Mucosa of descending colon (tissue), 3 donors: ENCODE data around the gene UGT1A8. TPM values are rescaled to one million over a fixed set of nuclear protein-coding genes. Genes with fewer than 3 reads are reported as not detected.
A peak's percentile ranks its signal among the peaks of the same experiment; 100 is the strongest.

ENCODE experiments used
- ATAC-seq: fragments of 200-7000 bp; cut with Tn5 transposase; one replicate; pipeline ENCODE4 v1.9.1; 2020; ENCODE audit warnings: mild to moderate bottlenecking, moderate library complexity
- DNase-seq, 3 donors: peaks; one replicate each; pipeline ENCODE4 v3.0.0-alpha.2; 2020
- H3K36me3 ChIP-seq: fragments of 200-600 bp; one replicate; pipeline ENCODE4 v1.8.0; 2021; ENCODE audit warnings: low read depth, mild to moderate bottlenecking
- H3K4me1 ChIP-seq: fragments of 200-600 bp; one replicate; pipeline ENCODE4 v1.8.0; 2021; ENCODE audit warnings: low read depth, mild to moderate bottlenecking
- H3K4me3 ChIP-seq: fragments of 200-600 bp; one replicate; pipeline ENCODE4 v1.8.0; 2021; ENCODE audit warnings: mild to moderate bottlenecking
- H3K9me3 ChIP-seq: fragments of 200-600 bp; one replicate; pipeline ENCODE4 v1.8.0; 2021; ENCODE audit warnings: mild to moderate bottlenecking
- intact Hi-C, 2 donors: fragments of 100-400 bp; cut with DNase I in 1 of 2; cut with micrococcal nuclease in 1 of 2; formaldehyde crosslinking; loops; one replicate each; pipeline versions ENCODE4 v1.11.0 to v1.11.1; 2022; cut with DNase I, micrococcal nuclease
- total RNA-seq, 3 donors: library from RNA; stranded (reverse); fragmentation: NEBNext Ultra II Directional in 2 of 3; extraction: Animal tissue kit (Norgen Biotek cat#: 25700) in 2 of 3; gene quantifications; one replicate each; pipeline versions ENCODE4 v1.2.1 to v1.2.4, GENCODE V29; 2021 to 2023
- TF ChIP-seq, protein P1 (sequence below): fragments of 200-600 bp; IDR thresholded peaks from one replicate; pipeline ENCODE4 v1.8.0; 2022; ENCODE audit warnings: antibody characterized with exemption, mild to moderate bottlenecking
- donor health status: DM: no; HTN: no; CAD: no; lungs with moderate emphysema.
- donor health status: DM: no; HTN: no; CAD: no.
- donor health status: DM: no; HTN: yes; CAD: no.

Gene UGT1A8
- total RNA-seq, 3 donors from 2014 or later: 7.4 to 34.2 (median 12.2) TPM

DNA sequence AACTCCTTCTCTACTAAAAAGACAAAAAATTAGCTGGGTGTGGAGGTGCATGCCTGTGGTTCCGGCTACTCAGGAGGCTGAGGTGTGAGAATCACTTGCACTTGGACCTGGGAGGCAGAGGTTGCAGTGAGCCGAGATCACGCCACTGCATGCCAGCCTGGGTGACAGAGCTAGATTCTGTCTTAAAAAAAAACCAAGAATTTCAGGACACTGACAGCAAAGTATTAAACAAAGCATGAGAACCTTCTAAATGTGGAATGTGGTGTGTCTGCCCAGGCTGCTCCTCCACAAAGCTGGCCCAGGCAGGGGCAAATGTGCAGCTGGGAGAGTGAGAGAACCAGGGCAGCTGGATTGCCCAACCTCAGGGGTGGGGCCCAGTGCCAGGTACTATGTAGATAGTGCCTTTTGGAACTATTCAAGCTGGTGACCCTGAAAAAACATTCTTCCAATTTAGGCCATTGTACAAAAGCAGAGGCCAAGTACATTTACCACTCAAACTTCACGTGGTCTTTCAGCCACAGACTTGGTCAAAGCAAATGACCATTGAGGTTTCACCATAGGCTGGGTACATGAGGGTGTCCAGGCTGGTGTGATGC is 88.6 kb downstream of the UGT1A8 start:
- intact Hi-C loops: no loop called here
- TF ChIP-seq, protein P1, sequence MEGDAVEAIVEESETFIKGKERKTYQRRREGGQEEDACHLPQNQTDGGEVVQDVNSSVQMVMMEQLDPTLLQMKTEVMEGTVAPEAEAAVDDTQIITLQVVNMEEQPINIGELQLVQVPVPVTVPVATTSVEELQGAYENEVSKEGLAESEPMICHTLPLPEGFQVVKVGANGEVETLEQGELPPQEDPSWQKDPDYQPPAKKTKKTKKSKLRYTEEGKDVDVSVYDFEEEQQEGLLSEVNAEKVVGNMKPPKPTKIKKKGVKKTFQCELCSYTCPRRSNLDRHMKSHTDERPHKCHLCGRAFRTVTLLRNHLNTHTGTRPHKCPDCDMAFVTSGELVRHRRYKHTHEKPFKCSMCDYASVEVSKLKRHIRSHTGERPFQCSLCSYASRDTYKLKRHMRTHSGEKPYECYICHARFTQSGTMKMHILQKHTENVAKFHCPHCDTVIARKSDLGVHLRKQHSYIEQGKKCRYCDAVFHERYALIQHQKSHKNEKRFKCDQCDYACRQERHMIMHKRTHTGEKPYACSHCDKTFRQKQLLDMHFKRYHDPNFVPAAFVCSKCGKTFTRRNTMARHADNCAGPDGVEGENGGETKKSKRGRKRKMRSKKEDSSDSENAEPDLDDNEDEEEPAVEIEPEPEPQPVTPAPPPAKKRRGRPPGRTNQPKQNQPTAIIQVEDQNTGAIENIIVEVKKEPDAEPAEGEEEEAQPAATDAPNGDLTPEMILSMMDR: no peak
- ATAC-seq: peak; percentile 82

DNA sequence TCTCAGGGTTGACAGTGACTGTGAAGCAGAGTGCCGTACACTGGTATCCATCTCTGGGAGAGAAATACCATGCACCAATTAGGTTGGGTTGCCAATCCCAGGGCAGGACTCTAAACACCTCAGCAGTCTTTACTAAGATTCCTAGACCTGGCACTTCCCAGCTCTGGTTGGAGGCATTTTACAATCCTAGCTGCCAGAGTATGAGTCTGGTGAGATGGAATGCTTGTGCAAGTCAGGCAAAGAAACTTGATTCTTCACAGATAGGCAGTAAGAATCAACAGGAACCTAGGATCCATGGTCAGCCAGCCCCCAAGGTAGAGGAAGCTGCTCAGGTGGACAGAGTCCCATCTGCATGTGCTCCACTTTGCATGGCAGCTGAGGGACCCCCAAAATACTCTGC is 89.3 kb downstream of the UGT1A8 start:
- no peak overlapping the region for H3K4me3 ChIP-seq
- DNase-seq (no peak), ATAC-seq (no peak)
- no peaks in the 10 kb centered on the region for H3K4me1 ChIP-seq
- intact Hi-C loops: no loop called here
- no peaks in the 10 kb centered on the region for H3K36me3 ChIP-seq
- H3K9me3 ChIP-seq: no peaks in the 10 kb centered on the region
- TF ChIP-seq, protein P1: no peak

More for the DNA sequence above, 88.6 kb downstream of the UGT1A8 start:
- no peaks in the 10 kb centered on the region for H3K9me3 ChIP-seq
- no peaks in the 10 kb centered on the region for H3K36me3 ChIP-seq
- DNase-seq: peak in 1 of 3 donors; percentile 36
- no peaks in the 10 kb centered on the region for H3K4me1 ChIP-seq
- no peak overlapping the region for H3K4me3 ChIP-seq

- no peak overlapping the region for H3K4me3 ChIP-seq
- H3K4me1 ChIP-seq: no peaks in the 10 kb centered on the region
- no peak for DNase-seq
- TF ChIP-seq, protein P1: no peak
- ATAC-seq: no peak
- intact Hi-C loops: no loop called here
- no peaks in the 10 kb centered on the region for H3K36me3 ChIP-seq
- no peaks in the 10 kb centered on the region for H3K9me3 ChIP-seq
Measured at GRCh38 chr2:233707940-233708644, 90.7 kb downstream of the UGT1A8 start.

DNA sequence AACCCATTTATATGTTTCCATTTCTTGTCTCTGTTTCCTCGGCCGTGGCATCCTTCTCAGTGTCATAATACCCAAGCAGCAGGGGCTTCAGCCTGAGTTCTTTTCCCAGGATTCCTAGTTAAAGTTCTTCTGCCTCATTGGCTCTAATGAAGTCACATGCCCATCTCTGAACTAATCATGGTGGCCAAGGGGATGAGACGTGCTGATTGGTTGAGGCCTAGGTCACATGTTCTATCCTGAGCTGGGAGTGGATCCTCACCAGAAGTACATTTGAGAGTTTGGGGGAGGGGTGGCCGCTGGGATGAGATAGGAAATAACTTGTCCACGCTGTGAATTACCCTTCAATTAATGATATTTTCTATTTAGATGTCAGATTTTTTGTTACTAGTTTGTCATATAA is 91.5 kb downstream of the UGT1A8 start:
- H3K36me3 ChIP-seq: no peaks in the 10 kb centered on the region
- H3K4me3 ChIP-seq: no peak overlapping the region
- H3K4me1 ChIP-seq: no peaks in the 10 kb centered on the region
- intact Hi-C loops: no loop called here
- no peaks in the 10 kb centered on the region for H3K9me3 ChIP-seq
- TF ChIP-seq, protein P1: no peak
- ATAC-seq (no peak), DNase-seq (no peak)

DNA sequence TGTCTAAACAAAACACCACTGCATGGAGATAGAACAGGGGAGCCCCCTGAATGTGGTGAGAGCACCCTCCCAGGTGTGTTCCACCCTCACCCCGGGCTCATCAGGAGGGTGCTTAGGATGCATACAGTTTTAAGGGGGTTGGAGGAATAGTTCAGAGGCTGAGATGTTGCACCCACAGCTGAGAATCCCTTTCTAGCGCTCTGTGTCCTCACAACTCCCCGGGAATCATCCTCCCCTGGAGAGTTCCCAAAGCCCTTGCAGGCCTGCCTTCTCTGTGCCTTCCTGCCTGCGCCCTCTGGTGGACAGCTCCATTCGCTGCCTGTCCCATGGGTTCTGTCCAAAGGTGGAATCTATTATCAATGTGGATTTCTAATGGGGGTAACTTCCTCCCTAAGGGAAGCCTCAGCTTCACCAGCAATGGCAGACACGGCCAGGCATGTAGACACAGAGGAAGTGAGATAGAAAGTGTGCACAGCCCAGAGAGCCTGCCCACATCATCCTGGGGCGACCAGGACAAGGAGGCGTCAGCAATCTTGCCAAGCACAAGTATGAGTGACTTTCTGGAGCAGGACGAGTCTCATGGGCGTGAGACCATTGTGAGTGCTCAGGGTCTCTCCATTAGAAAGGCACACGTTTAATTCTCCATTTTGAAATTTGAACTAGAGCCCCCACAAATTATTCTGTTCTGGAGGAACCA is 94.0 kb downstream of the UGT1A8 start:
- peak; percentile 76 to 90 (median 87) for DNase-seq
- peak; percentile 97 for ATAC-seq
- Histone ChIP-seq H3K4me1 (no peaks in the 10 kb centered on the region), H3K9me3 (no peaks in the 10 kb centered on the region), H3K36me3 (no peaks in the 10 kb centered on the region), H3K4me3 (no peak overlapping the region)
- intact Hi-C loops: no loop called here
- TF ChIP-seq, protein P1: peak; percentile 85
